Common myeloid progenitor, CD34-positive (primary cell): ENCODE measurements around the gene BTRC.

Source experiments
- CTCF ChIA-PET: fragments of 350-600 bp; sonication (Branson Sonifier 250); formaldehyde crosslinking; loops from one replicate; lab custom pipeline; 2021; ENCODE audit warnings: antibody characterized with exemption; lab: Charles Lee
- POLR2A ChIA-PET: fragments of 350-600 bp; sonication (Branson Sonifier 250); formaldehyde crosslinking; loops from one replicate; lab custom pipeline; 2021; ENCODE audit warnings: antibody characterized with exemption; lab: Charles Lee
- DNase-seq, 3 donors: peaks; one replicate each; pipeline versions ENCODE4 v3.0.0 to v3.0.0-alpha.2; 2013
- H3K27ac ChIP-seq, 2 experiments: 1 replicate in 1 of 2; 2 replicates in 1 of 2; pipeline ENCODE4 v1.7.0; 2013; ENCODE audit warnings: inconsistent platforms in 2 of 2, low read length in 2 of 2, mild to moderate bottlenecking in 2 of 2, low read depth in 1 of 2, moderate library complexity in 1 of 2; ENCODE audit not compliant: severe bottlenecking in 2 of 2, insufficient read depth in 1 of 2, poor library complexity in 1 of 2
- H3K27me3 ChIP-seq, 5 experiments: replicated peaks in 2 of 5; 1 replicate in 3 of 5; 2 replicates in 2 of 5; pipeline versions ENCODE4 v1.6.1 to v1.7.0; 2013; ENCODE audit warnings: low read length in 4 of 5, mild to moderate bottlenecking in 2 of 5, moderate library complexity in 2 of 5, inconsistent platforms in 1 of 5; ENCODE audit not compliant: insufficient read depth in 5 of 5, control insufficient read depth in 4 of 5
- H3K36me3 ChIP-seq, 4 experiments: 1 replicate in 2 of 4; 2 replicates in 2 of 4; pipeline versions ENCODE4 v1.6.1 to v1.7.0; 2013; ENCODE audit warnings: low read length in 3 of 4, control low read depth in 1 of 4, mild to moderate bottlenecking in 1 of 4; ENCODE audit not compliant: control insufficient read depth in 4 of 4, insufficient read depth in 4 of 4
- H3K4me1 ChIP-seq, 4 experiments: 1 replicate in 3 of 4; 2 replicates in 1 of 4; pipeline versions ENCODE4 v1.6.1 to v1.7.1; 2013; ENCODE audit warnings: low read length in 3 of 4, mild to moderate bottlenecking in 3 of 4, control low read depth in 1 of 4, inconsistent platforms in 1 of 4, moderate library complexity in 1 of 4; ENCODE audit not compliant: control insufficient read depth in 4 of 4, insufficient read depth in 4 of 4; ENCODE audit errors: control extremely low read depth in 1 of 4
- H3K4me3 ChIP-seq, 7 experiments: 1 replicate in 4 of 7; 2 replicates in 3 of 7; pipeline versions ENCODE4 v1.5.1 to v1.7.0; 2013; ENCODE audit warnings: mild to moderate bottlenecking in 7 of 7, low read length in 6 of 7, moderate library complexity in 6 of 7, inconsistent platforms in 2 of 7, low read depth in 2 of 7, control low read depth in 1 of 7; ENCODE audit not compliant: insufficient read depth in 4 of 7, control insufficient read depth in 1 of 7; ENCODE audit errors: extremely low read depth in 1 of 7
- H3K9me3 ChIP-seq, 5 experiments: 1 replicate in 4 of 5; 2 replicates in 1 of 5; pipeline versions ENCODE4 v1.6.1 to v1.7.1; 2013; ENCODE audit warnings: low read length in 4 of 5, mild to moderate bottlenecking in 2 of 5, inconsistent platforms in 1 of 5, low read depth in 1 of 5, moderate library complexity in 1 of 5; ENCODE audit not compliant: control insufficient read depth in 4 of 5, insufficient read depth in 2 of 5; ENCODE audit errors: control extremely low read depth in 1 of 5
- WGBS: methylation state at CpG from one replicate; pipeline ENCODE4 v1.1.5; 2013; ENCODE audit not compliant: insufficient coverage; 5-methylcytosine and 5-hydroxymethylcytosine counted together

The BTRC gene

GRCh38 chr10:101578803-101579515 lies 225.0 kb downstream of the BTRC start:
- ChIA-PET CTCF (interaction anchor here (4.9 kb wide), 1 partner anchor 8 kb away, joined by 31 read pairs; no protein-coding TSS in a partner anchor), POLR2A (no interaction called here)
- 98% methylated on average over 11 of the region's 13 CpGs for WGBS
- Histone ChIP-seq H3K36me3 (peaks cover 5 to 64% (median 39%) of the 10 kb centered on the region in 4 experiments), H3K27me3 (no peaks in the 10 kb centered on the region), H3K9me3 (no peaks in the 10 kb centered on the region), H3K4me3 (no peak overlapping the region), H3K4me1 (no peaks in the 10 kb centered on the region), H3K27ac (no peak overlapping the region)
- no peak for DNase-seq

- Histone ChIP-seq H3K4me3 (no peak overlapping the region), H3K9me3 (no peaks in the 10 kb centered on the region), H3K27me3 (no peaks in the 10 kb centered on the region), H3K4me1 (no peaks in the 10 kb centered on the region), H3K36me3 (peaks cover 5 to 67% (median 42%) of the 10 kb centered on the region in 4 experiments), H3K27ac (no peak overlapping the region)
- DNase-seq: no peak
- 99% methylated on average over 9 of the region's 12 CpGs for WGBS
- CTCF ChIA-PET: interaction anchor here (4.9 kb wide), 1 partner anchor 9 kb away, joined by 31 read pairs; no protein-coding TSS in a partner anchor
- POLR2A ChIA-PET: no interaction called here
These were observed 225.5 kb downstream of the BTRC start for GRCh38 chr10:101579516-101579870.

- peaks cover 5 to 78% (median 49%) of the 10 kb centered on the region in 4 experiments for H3K36me3 ChIP-seq
- H3K27me3 ChIP-seq: no peaks in the 10 kb centered on the region
- H3K4me3 ChIP-seq: no peak overlapping the region
- H3K9me3 ChIP-seq: no peaks in the 10 kb centered on the region
- H3K27ac ChIP-seq: no peak overlapping the region
- POLR2A ChIA-PET: interaction anchor here (0.6 kb wide), 1 partner anchor 15 kb away, joined by 3 read pairs; no protein-coding TSS in a partner anchor
- CTCF ChIA-PET: interaction anchor here (1.0 to 4.9 kb wide), 5 partner anchors 10 to 291 kb away, joined by 3 to 31 read pairs (median 4); no protein-coding TSS in a partner anchor
- H3K4me1 ChIP-seq: no peaks in the 10 kb centered on the region
- DNase-seq: no peak
- WGBS: over 99% methylated on average over 7 of the region's 10 CpGs
These were observed 226.8 kb downstream of the BTRC start for GRCh38 chr10:101580486-101581399.

- no peak overlapping the region for H3K4me3 ChIP-seq
- H3K27me3 ChIP-seq: no peaks in the 10 kb centered on the region
- CTCF ChIA-PET: interaction anchor here (1.0 to 2.4 kb wide), 2 partner anchors 15 to 119 kb away, joined by 4 to 8 read pairs; no protein-coding TSS in a partner anchor
- POLR2A ChIA-PET: no interaction called here
- H3K4me1 ChIP-seq: peaks cover 5 to 21% (median 17%) of the 10 kb centered on the region in 4 experiments
- no peak overlapping the region for H3K27ac ChIP-seq
- WGBS: 96% methylated on average over 8 of the region's 9 CpGs
- DNase-seq: no peak
- H3K36me3 ChIP-seq: peaks cover 2 to 41% (median 30%) of the 10 kb centered on the region in 4 experiments
- no peaks in the 10 kb centered on the region for H3K9me3 ChIP-seq
These were observed 231.9 kb downstream of the BTRC start for GRCh38 chr10:101585841-101586240.

- H3K36me3 ChIP-seq: peaks cover 0 to 24% (median 18%) of the 10 kb centered on the region in 4 experiments
- H3K4me3 ChIP-seq: peak within 1 kb of the TSS; percentile 74 to 96 (median 87)
- 0% methylated on average over 41 of the region's 50 CpGs for WGBS
- H3K27ac ChIP-seq: peak within 1 kb of the TSS; percentile 27 to 84
- H3K9me3 ChIP-seq: no peaks in the 10 kb centered on the region
- no peaks in the 10 kb centered on the region for H3K27me3 ChIP-seq
- POLR2A ChIA-PET: interaction anchor here (0.6 kb wide), 1 partner anchor 107 kb away, joined by 3 read pairs; no protein-coding TSS in a partner anchor
- peak; percentile 86 to 87 (median 87) for DNase-seq
- H3K4me1 ChIP-seq: peaks cover 5 to 21% (median 18%) of the 10 kb centered on the region in 4 experiments
- CTCF ChIA-PET: interaction anchor here (0.8 to 1.2 kb wide), 5 partner anchors 12 to 94 kb away, joined by 3 to 4 read pairs (median 3); no protein-coding TSS in a partner anchor
These were observed 234.0 kb downstream of the BTRC start, which contains the start of the genes DPCD and POLL for GRCh38 chr10:101587725-101588653. Gene DPCD, plus strand, starts transcription at chr10:101588321. Its CDS starts 16 bp downstream, at chr10:101588337. Gene POLL, minus strand, starts transcription at chr10:101588257. Its CDS starts 897 bp downstream, at chr10:101587360.

GRCh38 chr10:101588879-101589278 lies 234.9 kb downstream of the BTRC start:
- Histone ChIP-seq H3K4me3 (peak overlapping the region in 6 of 7 experiments; percentile 79 to 96 (median 90)), H3K27me3 (no peaks in the 10 kb centered on the region), H3K27ac (peak overlapping the region in 1 of 2 experiments; percentile 84), H3K36me3 (peaks cover 0 to 15% (median 11%) of the 10 kb centered on the region in 4 experiments), H3K9me3 (no peaks in the 10 kb centered on the region), H3K4me1 (peaks cover 5 to 23% (median 20%) of the 10 kb centered on the region in 4 experiments)
- CTCF ChIA-PET: interaction anchor here (1.2 to 1.3 kb wide), 2 partner anchors 18 kb away, joined by 4 to 5 read pairs; no protein-coding TSS in a partner anchor
- 87% methylated on average over 5 of the region's 5 CpGs for WGBS
- DNase-seq: no peak
- POLR2A ChIA-PET: no interaction called here
